Measurements from ENCODE around the gene FOXQ1. TPM values are rescaled to one million over a fixed set of nuclear protein-coding genes. Genes with fewer than 3 reads are reported as not detected.

FOXQ1 gene
- total RNA-seq, 2 donors from 2014 or later = 4.9 to 17.4 TPM

GRCh38 chr6:1290086-1290485 lies 21.8 kb upstream of the FOXQ1 start:
- Histone ChIP-seq H3K4me1 (no peaks in the 10 kb centered on the region), H3K27me3 (no peaks in the 10 kb centered on the region), H3K36me3 (replicated peaks in 1 of 2; ENCODE audit: insufficient read depth in 1 of 2, low read depth in 2 of 2) (no peaks in the 10 kb centered on the region), H3K9me3 (no peaks in the 10 kb centered on the region), H3K27ac (no peak overlapping the region), H3K4me3 (no peak overlapping the region)
- TF ChIP-seq POLR2A (IDR thresholded peaks at IDR 0.05) = no peak
- no peak for TF ChIP-seq CTCF (IDR thresholded peaks at IDR 0.05)
- WGBS, 2 donors = 75 to 81% methylated on average over 6 of the region's 6 CpGs
- intact Hi-C loops (cut with DNase I) = no loop called here
- ATAC-seq = no peak
- no peak for DNase-seq

- no peak for ATAC-seq
- H3K36me3 ChIP-seq (replicated peaks in 1 of 2; ENCODE audit: insufficient read depth in 1 of 2, low read depth in 2 of 2) = no peaks in the 10 kb centered on the region
- intact Hi-C loops (cut with DNase I) = no loop called here
- no peaks in the 10 kb centered on the region for H3K9me3 ChIP-seq
- no peak overlapping the region for H3K4me3 ChIP-seq
- no peak overlapping the region for H3K27ac ChIP-seq
- no peaks in the 10 kb centered on the region for H3K4me1 ChIP-seq
- 51 to 62% methylated on average over 4 of the region's 4 CpGs for WGBS, 2 donors
- TF ChIP-seq CTCF (IDR thresholded peaks at IDR 0.05) (no peak), POLR2A (IDR thresholded peaks at IDR 0.05) (no peak)
- H3K27me3 ChIP-seq = no peaks in the 10 kb centered on the region
- no peak for DNase-seq
Measured at GRCh38 chr6:1290805-1291204, 21.1 kb upstream of the FOXQ1 start.

GRCh38 chr6:1291381-1291780 lies 20.5 kb upstream of the FOXQ1 start:
- Histone ChIP-seq H3K27me3 (no peaks in the 10 kb centered on the region), H3K27ac (no peak overlapping the region), H3K4me3 (no peak overlapping the region), H3K9me3 (no peaks in the 10 kb centered on the region), H3K4me1 (no peaks in the 10 kb centered on the region), H3K36me3 (replicated peaks in 1 of 2; ENCODE audit: insufficient read depth in 1 of 2, low read depth in 2 of 2) (no peaks in the 10 kb centered on the region)
- TF ChIP-seq POLR2A (IDR thresholded peaks at IDR 0.05) (no peak), CTCF (IDR thresholded peaks at IDR 0.05) (no peak)
- ATAC-seq (no peak), DNase-seq (no peak)
- intact Hi-C loops (cut with DNase I) = no loop called here
- 80 to 81% methylated on average over 10 of the region's 10 CpGs for WGBS, 2 donors

GRCh38 chr6:1295420-1295819 lies 16.5 kb upstream of the FOXQ1 start:
- 88 to 90% methylated on average over 3 of the region's 3 CpGs for WGBS, 2 donors
- no peak for ATAC-seq
- H3K9me3 ChIP-seq = no peaks in the 10 kb centered on the region
- H3K36me3 ChIP-seq (replicated peaks in 1 of 2; ENCODE audit: insufficient read depth in 1 of 2, low read depth in 2 of 2) = no peaks in the 10 kb centered on the region
- H3K4me1 ChIP-seq = no peaks in the 10 kb centered on the region
- no peak overlapping the region for H3K4me3 ChIP-seq
- no peak for DNase-seq
- intact Hi-C loops (cut with DNase I) = no loop called here
- TF ChIP-seq POLR2A (IDR thresholded peaks at IDR 0.05) = no peak
- TF ChIP-seq CTCF (IDR thresholded peaks at IDR 0.05) = no peak
- H3K27ac ChIP-seq = no peak overlapping the region
- H3K27me3 ChIP-seq = no peaks in the 10 kb centered on the region

GRCh38 chr6:1296079-1296478 lies 15.8 kb upstream of the FOXQ1 start:
- no peak overlapping the region for H3K4me3 ChIP-seq

More at GRCh38 chr6:1296079-1296478, 15.8 kb upstream of the FOXQ1 start:
- TF ChIP-seq CTCF (IDR thresholded peaks at IDR 0.05) (no peak), POLR2A (IDR thresholded peaks at IDR 0.05) (no peak)
- no peak overlapping the region for H3K27ac ChIP-seq
- H3K36me3 ChIP-seq (replicated peaks in 1 of 2; ENCODE audit: insufficient read depth in 1 of 2, low read depth in 2 of 2) = no peaks in the 10 kb centered on the region
- no peaks in the 10 kb centered on the region for H3K4me1 ChIP-seq
- ATAC-seq (no peak), DNase-seq (no peak)
- intact Hi-C loops (cut with DNase I) = no loop called here
- H3K9me3 ChIP-seq = no peaks in the 10 kb centered on the region
- H3K27me3 ChIP-seq = no peaks in the 10 kb centered on the region
- WGBS, 2 donors = 57% methylated on average over 7 of the region's 7 CpGs
